SKM-1 (cell line): ENCODE results near the gene UBE2R2.
"Not testable (repeated sequence)": the region's sequence is repeated elsewhere in the genome, so short reads cannot be mapped to it uniquely, and the experiment has no call there.

Source experiments
- DNase-seq: peaks from one replicate; lab custom pipeline; 2025; ENCODE audit not compliant: unreplicated experiment; lab: John Stamatoyannopoulos, UW

Gene UBE2R2

GRCh38 chr9:33924978-33925797 lies 108.2 kb downstream of the UBE2R2 start:
- DNase-seq, result no peak

DNA sequence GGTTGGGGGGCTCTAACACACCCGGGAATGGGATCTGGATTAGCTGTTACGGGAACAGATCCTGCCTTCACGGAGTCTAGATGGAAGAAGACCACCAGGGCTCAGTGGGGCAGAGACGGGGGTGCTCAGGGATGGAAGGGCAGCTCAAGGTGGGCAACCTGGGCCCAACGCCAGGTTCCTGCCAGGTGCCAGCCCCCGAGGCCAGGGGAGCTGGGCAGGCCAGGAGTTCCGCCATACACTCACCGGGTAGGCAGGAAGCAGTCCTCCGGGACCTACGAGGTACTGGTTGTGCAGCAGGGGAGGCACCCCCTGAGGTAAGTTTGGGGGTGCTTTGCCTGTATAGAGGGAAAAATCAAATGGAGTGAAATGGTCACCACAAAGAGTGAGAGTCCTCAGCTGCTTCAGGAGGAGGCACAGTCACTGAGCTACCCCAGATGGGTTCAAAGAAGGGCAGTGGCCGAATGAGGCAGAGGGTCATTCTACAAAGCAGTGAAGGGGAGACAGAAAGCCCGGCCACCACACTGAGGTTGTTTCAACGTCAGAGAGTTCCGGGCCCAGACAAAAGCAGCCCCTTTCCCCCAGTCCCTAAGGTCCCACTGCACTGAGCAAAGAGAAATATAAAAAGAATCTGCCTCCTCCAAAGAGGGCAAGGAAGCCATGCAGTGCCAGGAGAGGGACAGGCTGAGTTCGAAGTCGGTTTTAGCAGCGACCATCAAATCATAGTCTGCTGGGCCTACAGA lies 110.0 kb downstream of the UBE2R2 start:
- DNase-seq, result no peak

- no peak for DNase-seq
These were observed 110.7 kb downstream of the UBE2R2 start for GRCh38 chr9:33927694-33928093.

DNA sequence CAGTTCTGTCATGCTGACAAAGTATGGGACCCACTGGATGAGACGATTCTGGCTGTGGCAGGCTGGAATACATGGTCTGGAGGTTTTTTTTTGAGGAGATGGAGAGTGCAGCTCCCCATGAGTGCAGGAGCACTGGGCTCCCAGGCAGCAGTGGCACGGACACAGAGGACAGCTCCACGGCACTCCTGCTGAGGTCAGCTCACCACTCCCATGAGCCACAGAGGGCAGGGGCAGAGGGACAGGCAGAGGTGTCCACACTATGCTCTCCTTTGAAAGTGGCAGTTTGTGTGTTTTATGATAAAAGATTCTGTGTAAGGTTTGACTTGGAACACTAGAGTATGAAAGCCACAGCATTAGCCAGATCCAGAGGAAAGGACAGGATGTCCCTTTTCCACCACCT lies 114.4 kb downstream of the UBE2R2 start:
- no peak for DNase-seq

DNA sequence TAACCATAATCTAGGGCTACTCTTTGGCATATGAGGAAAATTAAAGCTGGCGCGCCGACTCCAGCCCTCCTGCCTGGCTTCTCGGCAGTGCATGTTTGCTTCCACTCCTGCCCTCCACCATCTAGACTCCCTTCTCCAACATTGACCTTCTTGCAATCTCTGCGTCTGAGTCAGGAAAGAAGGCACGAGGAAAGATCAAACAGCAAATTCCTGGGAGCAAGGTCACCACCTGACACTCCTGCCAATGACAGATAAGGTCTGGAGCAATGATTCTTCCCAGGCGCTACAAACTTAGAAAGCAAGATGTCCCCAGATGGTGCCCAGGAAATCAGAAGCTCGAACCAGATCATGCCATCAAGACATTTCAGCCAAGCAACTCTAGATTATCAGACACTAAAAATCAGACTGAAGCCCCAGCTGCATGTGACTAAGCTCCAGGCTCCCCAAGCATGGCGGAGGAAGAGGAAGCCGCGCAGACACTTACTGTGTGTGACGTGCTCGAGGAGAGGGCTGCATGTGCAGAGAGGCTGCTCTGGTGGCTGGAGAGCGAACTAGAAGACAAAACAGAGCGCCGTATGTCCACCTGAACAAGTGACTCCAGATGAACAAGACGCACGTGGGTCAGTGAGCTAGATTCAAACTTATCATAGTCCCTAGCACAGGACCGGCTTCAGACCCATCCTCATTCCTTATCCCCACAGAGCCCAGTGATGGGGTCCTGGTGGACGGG lies 115.3 kb downstream of the UBE2R2 start:
- DNase-seq, result no peak

GRCh38 chr9:33934188-33934878 lies 117.4 kb downstream of the UBE2R2 start:
- no peak for DNase-seq

DNA sequence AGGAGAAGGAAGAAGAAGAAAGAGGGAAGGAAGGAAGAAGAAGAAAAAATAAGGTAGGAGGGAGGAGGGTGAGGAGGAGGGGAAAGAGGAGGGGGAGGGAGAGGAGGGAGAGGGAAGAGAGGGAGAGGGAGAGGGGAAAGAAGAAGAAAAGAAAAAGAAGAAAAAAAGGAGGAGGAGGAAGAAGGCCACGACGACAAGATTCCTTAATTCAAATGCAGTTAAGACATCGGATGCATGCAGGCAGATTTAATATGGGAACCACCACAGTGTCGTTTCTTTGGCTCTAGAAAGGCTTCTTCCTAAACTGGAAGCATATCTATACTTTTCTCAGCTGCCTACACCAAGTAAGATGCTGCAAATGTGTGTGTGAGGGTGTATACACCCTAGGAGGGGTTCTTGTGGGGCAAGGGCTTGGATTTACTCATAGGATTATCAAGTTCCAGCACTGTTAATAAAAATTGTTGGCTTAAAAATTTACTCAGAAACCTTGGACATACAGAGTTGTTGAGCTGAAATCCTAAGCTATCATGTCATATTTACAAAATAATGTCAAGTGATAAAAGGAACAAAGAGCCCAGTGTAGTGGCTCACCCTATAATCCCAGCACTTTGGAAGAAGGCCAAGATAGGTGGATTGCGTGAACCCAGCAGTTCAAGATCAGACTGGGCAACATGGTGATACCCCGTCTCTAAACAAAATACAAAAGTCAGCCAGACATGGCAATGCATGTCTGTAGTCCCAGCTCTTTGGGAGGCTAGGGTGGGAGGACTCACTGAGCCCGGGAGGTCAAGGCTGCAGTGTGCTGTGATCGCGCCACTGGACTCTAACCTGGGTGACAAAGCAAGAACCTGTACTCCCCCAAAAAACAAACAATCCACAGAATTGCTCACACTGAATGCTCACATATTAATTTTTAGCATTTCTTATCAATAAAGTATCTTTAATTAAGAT lies 123.2 kb downstream of the UBE2R2 start:
- no peak for DNase-seq

- DNase-seq, result no peak
These were observed 125.6 kb downstream of the UBE2R2 start for GRCh38 chr9:33942471-33943083.

DNA sequence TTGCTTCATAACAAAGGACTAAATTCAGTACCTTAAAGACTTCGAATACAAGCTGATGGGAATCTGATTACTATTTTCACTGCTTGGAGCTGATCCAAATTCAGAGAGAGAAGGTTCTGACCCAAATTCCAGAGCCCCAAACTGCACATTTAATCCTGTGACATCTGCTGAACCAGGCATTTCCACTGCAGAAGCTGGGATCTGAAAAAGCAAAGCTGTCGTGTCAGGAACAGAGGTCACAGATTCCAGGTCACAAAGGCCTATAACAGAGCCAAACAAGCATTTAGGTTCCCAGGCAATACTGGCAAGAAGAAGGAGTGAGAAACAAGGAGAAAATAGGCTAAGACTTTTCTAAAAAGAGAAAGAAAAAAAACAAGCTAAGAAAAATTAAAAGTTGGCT lies 126.4 kb downstream of the UBE2R2 start:
- no peak for DNase-seq

DNA sequence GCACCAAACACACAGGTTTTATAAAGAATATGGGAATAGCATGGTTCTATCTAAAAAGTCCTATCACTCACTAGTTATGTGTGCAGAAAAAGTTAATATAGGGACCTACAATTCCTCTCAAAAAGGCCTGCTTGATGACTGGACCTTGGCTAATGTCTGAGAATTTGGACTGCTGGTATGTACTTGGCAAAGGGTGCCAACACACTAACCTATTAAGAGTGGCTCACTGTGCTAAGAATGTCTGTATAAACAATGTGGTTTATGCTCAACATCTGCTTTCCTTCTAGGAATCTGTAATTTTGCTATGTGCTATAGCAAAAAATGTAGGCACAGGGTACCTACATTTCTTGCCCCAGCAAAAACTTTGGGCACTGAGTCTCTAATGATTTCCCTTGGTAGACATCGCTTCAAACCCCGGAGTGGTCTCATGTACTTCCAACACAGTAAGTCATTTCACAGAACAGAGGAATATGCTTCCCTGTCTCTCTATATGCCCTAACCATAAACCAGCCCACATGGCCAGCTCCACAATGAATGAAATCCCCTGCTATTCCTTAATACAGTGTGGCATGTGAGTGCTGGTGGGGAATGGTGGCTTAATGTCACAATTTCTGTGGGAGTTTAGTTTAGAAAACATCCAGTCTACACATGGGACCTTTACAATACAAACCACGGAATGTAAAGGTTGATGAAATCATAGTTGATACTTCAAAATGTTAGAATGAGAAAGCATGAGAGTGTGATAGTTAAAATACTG lies 130.0 kb downstream of the UBE2R2 start:
- DNase-seq, result no peak

DNA sequence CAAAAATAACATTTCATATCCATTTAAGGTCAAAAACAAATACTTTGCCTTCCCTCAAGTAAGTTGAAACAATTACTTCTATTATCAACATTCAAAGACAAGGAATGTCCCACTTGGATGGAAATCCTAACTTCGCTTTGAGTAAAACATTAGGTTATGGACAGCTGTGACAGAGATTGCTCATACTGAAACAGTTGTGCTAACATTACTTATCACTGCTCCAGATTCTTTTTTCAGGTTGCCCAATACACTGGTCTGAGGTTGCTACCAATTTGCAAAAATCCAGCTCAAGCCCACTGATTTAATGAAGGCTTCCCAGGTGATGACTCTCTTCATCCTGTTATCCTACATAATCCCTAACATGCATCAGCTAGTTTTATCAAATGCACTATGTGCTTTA lies 133.4 kb downstream of the UBE2R2 start:
- no peak for DNase-seq

GRCh38 chr9:33952066-33952465 lies 135.1 kb downstream of the UBE2R2 start:
- DNase-seq, result no peak

- DNase-seq, result no peak
These were observed 139.6 kb downstream of the UBE2R2 start for GRCh38 chr9:33956544-33956943.

- DNase-seq, result no peak
These were observed 142.8 kb downstream of the UBE2R2 start for GRCh38 chr9:33959725-33960124.

GRCh38 chr9:33962468-33962867 lies 145.5 kb downstream of the UBE2R2 start:
- not testable (repeated sequence) for DNase-seq

DNA sequence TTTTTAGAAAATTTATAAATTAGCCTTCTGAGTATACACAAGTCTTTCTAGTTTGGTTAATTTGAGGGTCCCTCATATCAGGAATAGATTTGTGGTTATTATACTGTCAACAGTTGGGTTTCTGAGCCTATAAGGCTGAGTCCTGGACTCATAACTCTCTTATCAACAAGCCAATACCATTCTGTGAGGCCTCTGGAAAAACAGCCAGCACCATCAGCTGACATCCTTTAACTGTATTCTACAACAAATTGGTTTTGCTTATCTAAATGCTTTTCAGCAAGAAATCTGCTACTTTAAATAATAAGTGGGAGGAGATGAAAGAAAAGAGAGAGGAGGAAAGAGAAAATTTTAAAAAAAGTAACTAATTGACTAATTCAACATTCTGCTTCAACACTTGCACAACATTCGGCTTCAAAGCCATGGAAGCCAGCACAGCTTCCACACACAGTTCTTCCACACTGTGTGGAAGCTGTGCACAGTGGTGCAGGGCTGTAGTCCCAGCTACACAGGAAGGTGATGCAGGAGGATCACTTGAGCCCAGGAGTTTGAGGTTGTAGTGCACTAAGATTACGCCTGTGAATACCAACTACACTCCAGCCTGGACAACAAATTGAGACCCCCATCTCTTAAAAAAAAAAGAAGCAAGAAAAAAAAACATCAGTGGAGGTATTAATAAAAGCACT lies 147.3 kb downstream of the UBE2R2 start:
- DNase-seq, result no peak
